ENCODE results near the gene TPRG1L.

TPRG1L gene

DNA sequence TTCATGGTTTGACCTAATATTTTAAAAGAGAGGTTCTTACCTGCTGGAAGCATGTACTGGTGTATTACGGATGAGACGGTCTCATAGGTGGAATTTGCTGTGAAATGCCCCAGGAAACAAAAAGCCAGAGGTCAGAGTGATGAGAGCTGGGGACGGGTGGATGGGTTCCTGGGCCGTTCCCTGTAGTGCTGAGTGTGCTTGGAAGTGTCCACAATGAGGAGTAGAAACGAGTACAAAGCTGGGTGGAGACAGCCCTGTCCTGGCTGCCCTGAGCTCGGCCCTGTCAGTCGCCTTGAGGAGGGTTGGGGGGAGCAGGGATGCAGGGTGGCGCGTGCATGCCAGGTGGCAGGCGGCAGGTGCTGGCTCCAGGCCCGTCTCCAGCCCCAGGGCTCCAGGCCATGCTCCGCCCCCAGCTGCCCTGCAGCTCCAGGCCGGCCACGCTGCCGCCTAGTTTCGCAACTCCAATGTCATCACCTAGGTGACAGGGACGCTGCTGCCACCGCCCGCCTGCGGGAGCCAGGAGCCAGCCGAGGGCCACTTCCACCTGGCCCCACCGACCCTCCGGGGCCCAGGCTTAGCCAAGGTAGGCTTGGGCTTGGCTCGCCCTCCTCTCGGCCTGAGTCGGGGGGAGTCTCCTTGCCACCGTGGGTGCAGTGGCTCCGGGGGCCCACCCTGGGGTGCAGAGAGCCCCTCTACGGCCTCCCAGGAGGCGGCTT is 43.9 kb downstream of the TPRG1L start:
- no peak for DNase-seq

DNA sequence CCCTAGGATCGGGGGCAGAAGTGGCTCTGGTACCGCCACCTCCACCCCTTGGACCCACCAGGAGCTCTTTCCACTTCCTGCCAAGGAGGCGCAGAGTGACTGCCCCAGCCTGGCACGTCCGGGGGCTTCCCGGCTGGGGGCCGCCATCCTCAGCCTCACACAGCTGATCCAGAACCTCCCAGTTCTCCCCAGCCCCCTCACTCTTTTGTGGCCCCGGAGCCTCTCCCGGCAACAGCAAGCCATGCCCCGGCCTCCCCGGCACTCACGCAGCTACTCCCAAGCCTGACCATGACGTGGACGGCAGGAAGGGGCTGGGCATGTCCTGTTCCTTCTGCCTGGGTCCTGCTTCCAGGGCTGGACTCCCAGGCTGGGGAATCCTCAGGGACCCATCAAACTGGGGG is 44.6 kb downstream of the TPRG1L start:
- DNase-seq = no peak

GRCh38 chr1:3669971-3670431 is 45.2 kb downstream of the TPRG1L start:
- no peak for DNase-seq

DNA sequence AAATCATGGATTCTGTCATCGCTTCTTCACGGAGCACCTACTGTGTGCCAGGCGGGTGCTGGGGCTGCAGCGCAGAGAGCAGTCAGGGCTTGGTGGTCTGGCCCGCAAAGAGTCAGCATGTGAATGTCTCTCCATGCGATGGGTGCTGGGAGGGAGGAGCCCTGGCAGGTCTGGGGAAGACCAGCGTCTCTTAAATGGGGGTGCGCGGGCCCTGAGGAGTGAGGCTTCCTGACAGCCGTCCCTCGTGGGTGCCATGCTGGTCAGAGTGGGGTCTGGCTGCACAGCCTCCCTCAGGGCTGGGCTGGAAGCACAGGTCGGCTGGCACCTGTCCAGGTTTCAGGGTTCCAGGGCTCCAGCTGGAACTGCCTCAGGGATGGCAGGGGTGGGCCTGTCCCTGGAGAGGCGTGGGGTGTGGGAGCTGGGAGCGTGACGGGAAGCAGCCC is 46.0 kb downstream of the TPRG1L start:
- no peak for DNase-seq

- DNase-seq = no peak
Measured at GRCh38 chr1:3671371-3672180, 46.8 kb downstream of the TPRG1L start.

DNA sequence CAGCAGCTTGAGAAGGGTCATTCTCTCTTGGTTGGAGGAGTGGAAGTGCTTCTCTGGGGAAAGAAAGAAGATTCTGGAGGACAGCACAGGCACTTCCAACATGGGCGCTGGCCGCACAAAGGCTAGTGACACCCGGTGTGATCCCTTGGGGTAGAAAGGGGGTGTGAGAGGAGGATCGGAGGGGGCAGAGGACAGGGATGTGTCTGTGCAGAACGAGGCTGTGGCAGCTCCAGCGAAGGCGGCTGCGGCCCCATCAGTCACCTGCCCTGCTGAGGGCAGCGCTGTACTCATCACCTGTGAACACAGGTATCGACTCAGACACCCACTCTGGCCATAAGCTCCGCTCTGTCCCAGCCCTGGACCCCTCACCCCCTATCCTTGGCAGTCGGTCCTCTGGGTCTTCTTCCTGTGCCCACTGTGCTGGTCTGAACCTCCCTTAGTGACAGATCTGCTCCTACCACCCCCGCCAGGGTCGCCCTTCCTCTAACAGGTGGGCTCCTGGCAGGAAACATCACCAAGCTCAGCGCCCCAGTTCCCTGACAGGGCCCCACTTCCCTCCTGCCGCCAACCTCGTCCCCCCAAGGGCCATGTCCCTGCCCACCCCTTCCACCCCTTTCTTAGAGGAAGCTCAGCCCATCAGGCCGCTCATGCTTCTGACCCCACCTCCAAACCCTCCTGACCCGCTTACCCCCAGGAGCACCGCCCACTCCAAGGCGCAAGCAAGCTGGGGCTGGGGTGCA is 47.6 kb downstream of the TPRG1L start:
- no peak for DNase-seq

DNA sequence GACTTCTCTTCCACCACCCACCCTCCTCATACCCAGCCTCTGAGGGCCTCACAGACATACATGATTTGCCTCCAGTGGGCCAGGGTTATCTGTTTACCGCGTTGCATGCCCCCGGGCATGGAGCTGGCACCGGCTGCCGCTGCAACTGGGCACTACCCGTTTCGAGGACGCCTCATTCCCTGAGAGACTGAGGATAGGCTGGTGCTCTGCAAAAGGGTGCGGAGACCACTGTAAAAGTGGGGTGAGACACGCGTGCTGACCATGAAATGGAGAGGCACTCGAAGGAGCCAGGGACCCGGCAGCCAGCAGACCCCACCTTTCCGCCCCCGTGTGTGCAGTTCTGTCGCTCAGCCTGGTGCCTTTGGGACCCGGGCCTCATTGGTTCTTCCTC is 48.2 kb downstream of the TPRG1L start:
- no peak for DNase-seq

GRCh38 chr1:3673381-3674099 is 48.7 kb downstream of the TPRG1L start:
- DNase-seq = no peak

- no peak for DNase-seq
Measured at GRCh38 chr1:3674100-3675094, 49.6 kb downstream of the TPRG1L start.

- no peak for DNase-seq
Measured at GRCh38 chr1:3675436-3675835, 50.6 kb downstream of the TPRG1L start.

- DNase-seq = no peak
Measured at GRCh38 chr1:3676581-3677470, 52.0 kb downstream of the TPRG1L start.

DNA sequence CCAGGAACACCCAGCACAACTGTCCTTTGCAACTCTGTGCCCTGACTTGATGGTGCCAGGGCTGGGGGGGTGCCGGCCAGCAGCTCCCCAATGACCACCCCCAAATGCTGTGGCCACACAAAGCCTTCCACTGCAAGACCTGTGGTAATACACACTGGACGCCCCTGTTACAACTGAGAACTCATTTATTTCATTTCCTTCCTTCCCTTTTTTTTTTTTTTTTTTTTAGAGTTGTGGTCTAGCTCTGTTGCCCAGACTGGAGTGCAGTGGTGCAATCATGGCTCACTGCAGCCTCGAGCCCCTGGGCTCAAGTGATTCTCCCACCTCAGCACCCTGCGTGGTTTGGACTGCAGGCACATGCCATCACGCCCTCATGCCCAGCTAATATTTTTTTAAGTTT is 52.7 kb downstream of the TPRG1L start:
- no peak for DNase-seq

DNA sequence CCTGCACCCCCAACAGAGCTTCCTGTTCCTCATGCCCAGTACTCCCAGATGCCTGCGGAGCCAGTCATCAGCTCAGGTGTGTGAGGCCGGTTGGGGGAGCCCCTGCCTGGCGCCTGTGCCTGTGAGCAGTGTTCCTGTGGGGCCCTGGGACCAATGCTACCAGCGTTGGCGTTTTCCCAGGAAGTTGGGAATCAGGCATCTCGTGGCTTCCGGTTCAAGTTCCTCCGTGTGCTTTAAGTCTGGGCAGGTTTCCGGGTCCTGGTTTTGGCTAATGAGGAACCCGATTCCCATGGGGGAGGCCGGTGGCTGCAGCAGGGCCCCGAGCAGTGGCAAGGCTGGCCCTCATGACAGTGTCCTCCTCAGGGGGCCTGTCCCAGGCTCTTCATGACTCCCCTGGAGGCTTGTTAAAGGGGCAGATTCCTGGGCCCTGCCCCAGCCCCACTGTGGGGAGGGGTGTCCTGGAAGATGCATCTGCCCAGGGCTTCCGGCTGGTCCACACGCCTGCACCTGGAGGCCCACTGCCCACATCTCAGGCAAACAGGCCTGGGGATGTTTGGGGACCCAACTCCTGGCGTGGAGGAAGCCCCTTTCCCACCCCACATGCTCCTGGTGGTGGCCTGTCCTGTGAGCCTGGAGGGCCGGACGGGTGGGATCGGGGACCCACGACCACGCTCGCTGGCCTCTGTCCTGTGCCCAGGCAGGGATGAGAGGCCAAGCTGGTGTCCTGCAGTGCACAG is 53.7 kb downstream of the TPRG1L start:
- no peak for DNase-seq

- no peak for DNase-seq
Measured at GRCh38 chr1:3679098-3679555, 54.3 kb downstream of the TPRG1L start.

All from activated effector memory CD4-positive, alpha-beta T cell treated with anti-CD3 and anti-CD28 coated beads, Interleukin-2, amount 50 U/mL, for 16 hours (primary cell).